DMS153 treated with DMSO at 0.1 percent for 48 hours (cell line): Measurements from ENCODE around the gene ST6GAL2.

ENCODE experiments used
- DNase-seq: peaks from one replicate; lab custom pipeline; 2025; ENCODE audit not compliant: unreplicated experiment; lab: John Stamatoyannopoulos, UW

Gene ST6GAL2

GRCh38 chr2:106831241-106831640 lies 54.7 kb downstream of the ST6GAL2 start:
- DNase-seq = no peak

GRCh38 chr2:106830191-106830590 lies 55.8 kb downstream of the ST6GAL2 start:
- no peak for DNase-seq

GRCh38 chr2:106828119-106828518 lies 57.8 kb downstream of the ST6GAL2 start:
- DNase-seq = no peak

- no peak for DNase-seq
Observed at GRCh38 chr2:106827158-106827557, 58.8 kb downstream of the ST6GAL2 start.

GRCh38 chr2:106825161-106825560 lies 60.8 kb downstream of the ST6GAL2 start:
- DNase-seq = no peak

GRCh38 chr2:106816974-106817373 lies 69.0 kb downstream of the ST6GAL2 start:
- no peak for DNase-seq

GRCh38 chr2:106812841-106813240 lies 73.1 kb downstream of the ST6GAL2 start:
- no peak for DNase-seq

- no peak for DNase-seq
Observed at GRCh38 chr2:106812383-106812782, 73.6 kb downstream of the ST6GAL2 start.

- no peak for DNase-seq
Observed at GRCh38 chr2:106805716-106806115, 80.3 kb downstream of the ST6GAL2 start.

GRCh38 chr2:106804161-106804560 lies 81.8 kb downstream of the ST6GAL2 start:
- DNase-seq = no peak

- no peak for DNase-seq
Observed at GRCh38 chr2:106800976-106801655, 84.9 kb downstream of the ST6GAL2 start.

- DNase-seq = no peak
Observed at GRCh38 chr2:106800180-106800579, 85.8 kb downstream of the ST6GAL2 start.

GRCh38 chr2:106798826-106799552 lies 87.0 kb downstream of the ST6GAL2 start:
- no peak for DNase-seq

GRCh38 chr2:106797494-106797893 lies 88.5 kb downstream of the ST6GAL2 start:
- DNase-seq = no peak

- DNase-seq = no peak
Observed at GRCh38 chr2:106792671-106793070, 93.3 kb downstream of the ST6GAL2 start.

- no peak for DNase-seq
Observed at GRCh38 chr2:106789185-106789584, 96.8 kb downstream of the ST6GAL2 start.

GRCh38 chr2:106782681-106783080 lies 103.3 kb downstream of the ST6GAL2 start:
- DNase-seq = no peak

- no peak for DNase-seq
Observed at GRCh38 chr2:106781196-106781595, 104.8 kb downstream of the ST6GAL2 start.

GRCh38 chr2:106771811-106772210 lies 114.2 kb downstream of the ST6GAL2 start:
- no peak for DNase-seq

- no peak for DNase-seq
Observed at GRCh38 chr2:106770986-106771385, 115.0 kb downstream of the ST6GAL2 start.

- DNase-seq = no peak
Observed at GRCh38 chr2:106764614-106765013, 121.4 kb downstream of the ST6GAL2 start.

- no peak for DNase-seq
Observed at GRCh38 chr2:106759966-106760365, 126.0 kb downstream of the ST6GAL2 start.
